HG02885 (cell line): Measurements from ENCODE around the gene ATP9B.
A peak's percentile ranks its signal among the peaks of the same experiment; 100 is the strongest.

Experiments
- ATAC-seq: cut with Tn5 transposase; IDR thresholded peaks from one replicate; pipeline ENCODE4 v1.9.1; 2021; ENCODE audit warnings: mild to moderate bottlenecking; ENCODE audit not compliant: unreplicated experiment, poor library complexity

ATP9B gene

GRCh38 chr18:79401494-79402208 is 332.5 kb downstream of the ATP9B start:
- no peak for ATAC-seq

GRCh38 chr18:79402209-79402576 is 333.0 kb downstream of the ATP9B start:
- ATAC-seq: no peak

GRCh38 chr18:79402977-79403722 is 334.0 kb downstream of the ATP9B start:
- ATAC-seq: no peak

GRCh38 chr18:79403723-79404566 is 334.8 kb downstream of the ATP9B start:
- ATAC-seq: no peak

DNA sequence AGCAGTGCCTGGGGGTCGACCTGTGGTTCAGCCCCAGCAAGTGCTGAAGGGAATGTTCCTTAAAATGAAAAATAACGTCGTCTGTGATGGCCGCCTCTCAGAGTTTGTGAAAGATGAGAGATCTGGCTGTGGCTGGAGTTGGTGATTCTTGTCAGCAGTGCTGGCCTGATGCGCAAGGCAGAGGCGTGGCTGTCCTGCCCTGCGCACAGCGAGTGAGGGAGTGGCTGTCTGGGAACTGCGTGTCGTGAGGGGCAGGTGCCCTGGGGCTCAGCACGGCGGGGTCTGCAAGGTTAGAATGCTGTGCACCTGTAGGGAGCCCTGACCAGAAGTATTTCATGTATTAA is 335.3 kb downstream of the ATP9B start:
- no peak for ATAC-seq

DNA sequence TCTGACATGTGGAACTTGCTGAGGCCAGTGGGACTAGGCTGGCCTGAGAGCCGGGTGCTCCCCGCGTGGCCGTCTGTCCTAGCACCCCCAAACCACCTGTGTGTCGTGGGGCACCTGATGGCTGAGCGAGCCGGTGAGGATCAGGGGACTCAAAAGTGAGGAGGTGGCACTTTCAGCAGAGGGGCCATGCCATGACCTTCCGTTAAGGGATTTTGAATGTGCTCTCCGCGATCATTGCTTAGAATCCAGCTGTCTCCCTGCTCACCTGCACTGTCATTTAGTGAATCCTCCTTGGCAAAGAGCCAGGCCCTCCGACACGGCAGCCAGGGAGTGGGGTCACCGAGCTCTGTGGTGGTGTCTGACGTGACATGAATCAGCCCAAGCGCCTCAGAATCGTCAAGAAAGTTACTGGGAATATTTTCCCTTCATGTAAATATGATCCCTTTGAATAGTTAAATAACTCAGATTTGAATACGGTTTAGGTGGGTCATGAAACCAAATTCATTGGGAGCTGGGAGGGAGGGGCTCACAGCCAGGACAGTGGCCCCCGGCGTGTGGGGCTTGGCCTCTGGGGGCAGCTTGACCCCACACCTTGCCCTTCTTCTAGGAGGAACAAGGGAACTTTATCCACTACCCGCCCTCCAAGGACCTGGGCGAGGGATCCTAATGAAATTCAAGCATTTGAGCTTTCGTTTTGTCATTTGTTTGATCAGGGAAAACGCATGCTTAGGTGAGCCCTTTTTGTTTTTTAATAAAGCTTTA is 336.0 kb downstream of the ATP9B start:
- peak; percentile 26 for ATAC-seq

DNA sequence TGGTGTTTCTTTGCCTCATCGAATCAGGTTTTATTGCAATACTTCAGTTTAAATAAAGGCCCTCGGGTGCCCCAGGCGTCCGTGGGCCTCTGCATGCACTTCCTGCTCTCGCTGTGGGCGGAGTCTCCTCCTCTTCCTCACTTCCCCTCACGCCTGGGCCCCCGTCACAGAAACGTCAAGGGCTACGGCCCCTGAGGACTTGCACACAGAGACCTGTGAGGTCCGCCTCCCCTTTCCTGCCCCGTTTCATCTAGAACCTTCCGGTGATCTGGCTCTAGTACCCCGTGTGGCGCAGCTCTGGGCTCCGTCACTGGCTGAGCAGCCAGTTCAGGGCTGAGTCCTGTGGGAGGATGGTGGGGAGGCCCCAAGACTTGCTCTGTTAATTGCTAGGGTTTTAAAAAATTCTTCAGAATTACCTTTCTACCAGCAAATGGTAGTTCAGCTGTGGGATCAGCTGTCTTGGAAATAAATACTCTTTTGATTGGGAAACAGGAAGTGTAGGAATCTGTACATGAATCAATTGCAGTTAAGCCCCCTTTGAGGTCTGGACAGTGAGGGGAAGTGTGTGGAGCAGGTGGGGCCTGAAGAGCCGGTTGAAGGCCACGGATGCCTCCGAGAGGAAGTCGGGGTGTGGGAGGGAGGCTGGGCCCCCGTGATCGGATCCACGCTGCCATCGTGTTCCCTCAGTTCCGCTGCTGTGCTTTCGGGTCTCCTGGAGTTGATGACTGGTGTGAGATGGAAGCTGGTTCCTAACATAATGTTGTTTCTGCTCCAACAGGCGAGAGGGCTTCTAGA is 336.8 kb downstream of the ATP9B start:
- peak; percentile 79 for ATAC-seq

DNA sequence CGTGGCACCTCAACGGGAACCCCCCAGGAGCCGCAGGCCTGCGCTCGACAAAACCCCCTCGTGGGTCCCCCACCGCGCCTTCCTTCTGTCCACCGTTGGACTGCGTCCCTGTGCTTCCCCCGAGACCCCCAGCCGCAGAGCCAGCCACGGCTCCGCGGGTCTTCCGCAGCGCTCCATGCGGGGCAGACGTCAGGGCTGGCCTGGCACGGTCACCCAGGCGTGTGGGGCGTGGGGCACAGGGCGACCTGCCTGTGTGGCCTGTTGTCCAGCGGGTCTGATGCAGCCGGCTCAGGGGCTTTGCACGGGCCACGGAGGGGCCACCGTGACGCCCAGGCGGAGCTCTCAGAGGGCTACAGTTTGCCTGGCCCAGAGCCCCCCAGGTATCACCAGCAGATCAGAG is 337.5 kb downstream of the ATP9B start:
- no peak for ATAC-seq

DNA sequence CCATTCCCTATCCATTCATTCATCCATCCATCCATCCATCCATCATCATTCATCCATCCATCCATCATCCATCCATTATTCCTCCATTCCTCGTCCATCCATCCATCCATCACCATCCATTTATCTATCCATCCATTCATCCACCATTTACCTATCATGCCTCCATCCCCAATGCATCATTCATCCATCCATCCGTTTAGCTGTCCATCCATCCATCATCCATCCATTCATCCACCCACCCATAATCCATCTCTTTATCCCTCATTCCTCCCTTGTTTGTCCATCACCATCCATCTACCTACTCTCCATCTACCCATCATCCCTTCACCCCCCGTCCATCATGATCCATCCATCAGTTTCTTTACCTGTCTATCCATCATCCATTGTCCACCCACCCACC is 340.1 kb downstream of the ATP9B start:
- no peak for ATAC-seq

- ATAC-seq: no peak
Measured at GRCh38 chr18:79410171-79410641, 341.0 kb downstream of the ATP9B start.

DNA sequence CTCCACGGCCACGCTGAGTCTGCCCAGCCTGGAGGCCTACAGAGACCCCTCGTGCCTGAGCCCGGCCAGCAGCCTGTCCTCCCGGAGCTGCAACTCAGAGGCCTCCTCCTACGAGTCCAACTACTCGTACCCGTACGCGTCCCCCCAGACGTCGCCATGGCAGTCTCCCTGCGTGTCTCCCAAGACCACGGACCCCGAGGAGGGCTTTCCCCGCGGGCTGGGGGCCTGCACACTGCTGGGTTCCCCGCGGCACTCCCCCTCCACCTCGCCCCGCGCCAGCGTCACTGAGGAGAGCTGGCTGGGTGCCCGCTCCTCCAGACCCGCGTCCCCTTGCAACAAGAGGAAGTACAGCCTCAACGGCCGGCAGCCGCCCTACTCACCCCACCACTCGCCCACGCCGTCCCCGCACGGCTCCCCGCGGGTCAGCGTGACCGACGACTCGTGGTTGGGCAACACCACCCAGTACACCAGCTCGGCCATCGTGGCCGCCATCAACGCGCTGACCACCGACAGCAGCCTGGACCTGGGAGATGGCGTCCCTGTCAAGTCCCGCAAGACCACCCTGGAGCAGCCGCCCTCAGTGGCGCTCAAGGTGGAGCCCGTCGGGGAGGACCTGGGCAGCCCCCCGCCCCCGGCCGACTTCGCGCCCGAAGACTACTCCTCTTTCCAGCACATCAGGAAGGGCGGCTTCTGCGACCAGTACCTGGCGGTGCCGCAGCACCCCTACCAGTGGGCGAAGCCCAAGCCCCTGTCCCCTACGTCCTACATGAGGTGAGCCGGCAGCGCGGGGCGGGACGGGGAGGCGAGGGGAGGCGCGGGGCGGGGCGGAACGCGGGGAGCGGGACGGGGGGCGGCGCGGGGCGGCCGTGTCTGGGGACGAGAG is 341.8 kb downstream of the ATP9B start:
- ATAC-seq: no peak

GRCh38 chr18:79411614-79412526 is 342.7 kb downstream of the ATP9B start:
- no peak for ATAC-seq

DNA sequence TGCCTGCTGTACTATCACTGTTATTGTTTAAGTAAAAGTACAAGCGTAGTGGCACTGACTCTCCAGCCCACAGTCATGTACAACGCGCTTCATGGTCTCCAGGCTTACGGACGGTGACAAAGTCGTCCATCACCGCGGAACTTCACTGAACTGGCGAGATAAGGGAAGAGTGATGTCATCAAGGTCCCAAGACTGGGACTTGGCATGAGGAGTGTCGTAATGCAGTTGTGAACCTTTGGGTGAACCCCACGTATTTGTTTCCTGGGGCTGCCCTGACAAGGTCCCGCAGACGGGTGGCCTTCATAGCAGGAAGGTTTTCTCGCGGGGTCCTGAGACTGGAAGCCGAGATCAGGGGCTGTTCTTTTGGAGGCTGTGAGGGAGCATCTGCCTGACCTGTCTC is 343.8 kb downstream of the ATP9B start:
- ATAC-seq: no peak

GRCh38 chr18:79413426-79413825 is 344.2 kb downstream of the ATP9B start:
- ATAC-seq: no peak

DNA sequence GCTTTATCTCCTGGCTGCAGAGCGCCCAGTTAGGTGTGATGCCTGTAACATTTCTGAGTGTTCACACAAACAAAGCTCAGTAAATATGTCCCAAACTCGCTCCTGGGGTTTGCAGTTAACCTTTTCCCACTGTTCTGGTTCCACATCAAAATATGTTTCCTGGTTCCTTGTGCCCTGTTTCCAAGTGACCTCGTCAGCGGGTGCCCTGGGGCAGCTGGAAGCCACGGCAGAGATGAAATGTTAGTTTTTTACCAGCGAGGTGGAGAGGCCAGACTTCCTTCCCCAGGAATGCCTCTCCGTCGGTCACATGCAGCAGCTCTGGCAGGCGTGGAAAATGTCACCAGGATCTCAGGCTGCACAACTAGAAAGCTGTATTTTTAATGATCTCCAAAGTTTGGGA is 344.7 kb downstream of the ATP9B start:
- ATAC-seq: no peak

DNA sequence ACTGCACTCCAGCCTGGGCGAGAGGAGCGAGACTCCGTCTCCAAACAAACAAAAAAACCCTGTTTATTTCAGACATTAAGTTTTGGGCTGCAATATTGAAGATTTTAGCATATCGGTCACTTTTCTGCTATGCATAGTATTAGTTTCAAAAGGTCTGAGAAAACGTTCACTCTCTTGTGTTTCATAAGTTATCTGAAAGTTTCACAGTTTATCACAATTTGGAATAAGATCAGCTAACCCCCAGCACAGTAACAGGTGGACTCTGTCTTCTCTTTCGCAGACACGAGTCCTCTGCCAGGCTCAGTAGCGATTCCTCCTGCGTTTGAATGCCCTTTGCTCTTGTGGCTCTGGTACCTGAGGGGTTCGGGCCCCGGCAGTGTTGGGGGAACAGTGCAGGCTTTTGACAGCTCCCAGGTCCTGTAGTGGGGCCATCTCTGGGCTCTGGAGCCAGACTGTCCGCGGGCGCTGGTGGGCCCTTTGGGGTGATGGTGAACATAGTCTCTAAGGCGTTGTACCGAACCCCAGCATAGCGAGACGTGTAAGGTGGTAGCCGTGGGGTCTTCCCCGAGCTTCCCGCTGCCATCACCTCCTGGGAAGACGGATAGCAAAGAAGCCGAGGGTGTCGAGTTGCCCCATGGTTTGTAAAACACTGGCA is 347.0 kb downstream of the ATP9B start:
- ATAC-seq: no peak

DNA sequence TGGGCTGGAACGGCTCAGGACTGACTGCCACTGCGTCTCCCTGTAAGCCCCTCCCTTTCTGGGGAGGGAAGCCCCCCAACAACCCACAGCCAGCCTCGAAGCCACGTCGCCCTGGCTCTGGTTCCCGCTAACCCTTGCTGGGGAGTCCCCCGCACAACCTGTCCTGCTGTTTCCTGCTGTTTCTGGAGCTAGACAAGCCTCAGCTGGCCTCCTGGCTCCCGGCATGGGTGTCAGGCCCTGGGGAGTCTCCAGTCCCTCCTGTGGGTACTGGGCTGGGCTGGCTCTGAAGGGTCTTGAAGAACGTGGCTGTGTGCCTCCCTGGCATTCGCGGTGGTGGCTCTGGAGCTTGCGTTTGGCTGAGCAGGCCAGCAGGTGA is 347.5 kb downstream of the ATP9B start:
- ATAC-seq: no peak
